Measurements from ENCODE around the gene PCDHB4.
"Not testable (repeated sequence)": the region's sequence is repeated elsewhere in the genome, so short reads cannot be mapped to it uniquely, and the experiment has no call there.

The PCDHB4 gene

DNA sequence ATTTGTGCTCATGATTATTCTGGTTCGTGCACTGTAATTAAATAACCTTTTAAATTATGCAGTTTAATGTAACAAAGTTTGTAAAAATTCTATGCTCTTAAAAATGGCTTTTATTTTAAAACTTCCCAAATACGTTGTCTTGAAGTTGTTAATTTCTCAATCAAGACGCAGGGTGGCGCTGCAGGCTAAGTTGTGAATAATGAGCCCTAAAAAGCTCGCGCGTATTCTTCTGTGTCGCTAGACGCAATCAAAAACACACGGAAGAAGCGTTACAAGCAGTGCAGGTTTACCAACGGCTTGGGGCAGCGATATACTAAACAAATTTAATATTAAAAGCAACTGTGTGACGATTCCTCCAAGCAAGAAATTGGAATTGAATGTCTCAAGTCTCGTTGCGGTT, at the start of gene PCDHB4:
Gene PCDHB4 (plus strand): TSS at position 256 of the 400 bp plus-strand sequence. CDS start 181 bp downstream, outside the sequence.
- no peak for DNase-seq

GRCh38 chr5:141077826-141078225, 43.8 kb upstream of the PCDHB4 start:
- DNase-seq: no peak

DNA sequence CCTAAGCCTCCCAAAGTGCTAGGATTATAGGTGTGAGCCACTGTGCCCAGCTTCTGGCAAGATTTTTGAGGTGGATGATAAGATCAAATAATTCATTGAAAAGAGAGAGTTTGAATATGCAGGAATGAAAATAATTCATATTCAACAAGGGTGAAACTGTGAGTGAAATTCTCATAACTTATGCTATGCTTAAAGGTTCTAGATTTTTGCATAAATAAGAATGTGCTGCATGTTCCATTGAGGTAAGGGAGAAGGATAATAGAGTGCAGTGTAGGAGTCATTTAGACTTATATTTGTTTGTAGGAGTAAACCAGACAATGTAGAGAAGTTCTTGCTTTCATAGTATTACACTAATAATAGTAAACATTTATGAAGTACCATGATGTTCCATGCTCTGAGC, 39.4 kb upstream of the PCDHB4 start:
- DNase-seq: no peak

DNA sequence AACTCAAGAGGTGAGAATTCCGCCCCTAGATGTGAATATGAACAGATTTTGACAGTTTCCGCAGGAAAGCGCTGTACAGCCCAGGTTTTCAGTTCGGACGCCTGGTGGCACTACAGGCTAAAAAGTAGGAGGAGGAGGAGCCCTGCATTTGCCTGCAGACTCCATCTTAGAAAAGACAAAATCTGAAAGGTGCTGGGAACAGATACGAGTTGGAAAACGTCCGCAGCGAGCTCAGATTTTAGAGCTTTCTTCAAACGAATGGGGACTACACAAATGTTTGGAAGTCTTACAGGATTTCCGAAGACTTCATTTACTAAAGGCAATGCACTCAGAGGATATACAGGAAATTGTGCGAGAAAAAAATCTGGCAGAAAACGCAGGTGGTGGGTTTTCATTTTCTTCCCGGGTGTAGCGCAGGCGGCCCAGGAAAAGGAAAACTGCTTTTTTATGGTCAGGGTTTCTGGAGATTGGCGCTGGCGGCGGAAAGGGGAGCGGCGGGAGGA, 37.1 kb upstream of the PCDHB4 start:
- DNase-seq: no peak

GRCh38 chr5:141094481-141095262, 26.9 kb upstream of the PCDHB4 start, which contains the start of gene PCDHB2:
TSS of gene PCDHB2 (plus strand) at chr5:141094615. CDS start at chr5:141094791, 176 bp downstream.
- no peak for DNase-seq

GRCh38 chr5:141095263-141095641, 26.4 kb upstream of the PCDHB4 start:
- no peak for DNase-seq

GRCh38 chr5:141096181-141096580, 25.4 kb upstream of the PCDHB4 start:
- not testable (repeated sequence) for DNase-seq

GRCh38 chr5:141096586-141096985, 25.0 kb upstream of the PCDHB4 start:
- not testable (repeated sequence) for DNase-seq

DNA sequence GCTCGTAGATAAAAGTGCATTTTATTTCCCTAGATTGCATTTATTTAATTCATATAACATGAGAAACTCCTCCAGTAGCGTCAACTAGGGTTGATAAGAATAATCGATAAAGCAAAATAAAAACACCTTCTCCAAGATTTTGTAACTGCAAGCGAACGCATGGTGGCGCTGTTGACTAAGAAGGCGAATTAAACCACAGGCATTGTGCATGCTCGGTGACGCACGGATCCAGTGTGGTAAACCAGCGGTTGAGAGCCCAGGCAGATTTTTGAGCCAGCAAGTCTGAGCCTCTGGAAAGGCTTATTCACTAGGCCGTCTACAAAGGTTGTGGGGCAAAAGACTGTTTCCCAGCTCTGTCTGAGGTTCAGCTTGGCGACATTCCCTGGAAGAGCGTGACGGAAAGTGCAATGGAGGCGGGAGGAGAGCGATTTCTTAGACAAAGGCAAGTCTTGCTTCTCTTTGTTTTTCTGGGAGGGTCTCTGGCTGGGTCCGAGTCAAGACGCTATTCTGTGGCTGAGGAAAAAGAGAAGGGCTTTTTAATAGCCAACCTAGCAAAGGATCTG, 21.3 kb upstream of the PCDHB4 start, which contains the start of gene PCDHB3:
Gene PCDHB3 (plus strand): TSS at position 231 of the 563 bp plus-strand sequence. CDS start 177 bp downstream, at position 408.
- no peak for DNase-seq

GRCh38 chr5:141101059-141101458, 20.6 kb upstream of the PCDHB4 start:
- no peak for DNase-seq

DNA sequence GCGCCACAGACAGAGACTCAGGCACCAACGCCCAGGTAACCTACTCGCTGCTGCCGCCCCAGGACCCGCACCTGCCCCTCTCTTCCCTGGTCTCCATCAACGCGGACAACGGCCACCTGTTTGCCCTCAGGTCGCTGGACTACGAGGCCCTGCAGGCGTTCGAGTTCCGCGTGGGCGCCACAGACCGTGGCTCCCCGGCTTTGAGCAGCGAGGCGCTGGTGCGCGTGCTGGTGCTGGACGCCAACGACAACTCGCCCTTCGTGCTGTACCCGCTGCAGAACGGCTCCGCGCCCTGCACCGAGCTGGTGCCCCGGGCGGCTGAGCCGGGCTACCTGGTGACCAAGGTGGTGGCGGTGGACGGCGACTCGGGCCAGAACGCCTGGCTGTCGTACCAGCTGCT, 19.5 kb upstream of the PCDHB4 start:
- not testable (repeated sequence) for DNase-seq

DNA sequence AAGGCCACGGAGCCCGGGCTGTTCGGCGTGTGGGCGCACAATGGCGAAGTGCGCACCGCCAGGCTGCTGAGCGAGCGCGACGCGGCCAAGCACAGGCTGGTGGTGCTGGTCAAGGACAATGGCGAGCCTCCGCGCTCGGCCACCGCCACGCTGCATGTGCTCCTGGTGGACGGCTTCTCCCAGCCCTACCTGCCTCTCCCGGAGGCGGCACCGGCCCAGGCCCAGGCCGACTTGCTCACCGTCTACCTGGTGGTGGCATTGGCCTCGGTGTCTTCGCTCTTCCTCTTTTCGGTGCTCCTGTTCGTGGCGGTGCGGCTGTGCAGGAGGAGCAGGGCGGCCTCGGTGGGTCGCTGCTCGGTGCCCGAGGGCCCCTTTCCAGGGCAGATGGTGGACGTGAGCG, 19.1 kb upstream of the PCDHB4 start:
- DNase-seq: not testable (repeated sequence)

DNA sequence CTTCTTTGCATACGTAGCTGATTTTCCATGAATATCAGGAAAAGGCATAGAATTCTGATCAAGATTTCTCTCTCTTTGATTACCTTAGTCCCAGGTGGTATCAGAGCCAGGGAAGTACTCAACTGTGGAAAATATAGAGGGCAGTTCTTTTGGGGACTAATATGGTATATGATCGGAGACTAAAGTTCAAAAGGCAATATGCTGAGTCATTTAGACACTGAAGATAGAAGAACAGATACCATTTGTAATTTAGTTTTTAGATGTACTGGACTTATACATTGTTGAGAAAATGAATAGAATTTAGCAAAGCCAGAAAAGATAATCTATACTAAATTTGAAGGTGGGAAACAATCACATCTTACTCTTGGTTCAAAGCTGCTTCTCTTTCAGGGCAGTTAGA, 16.3 kb upstream of the PCDHB4 start:
- DNase-seq: no peak

DNA sequence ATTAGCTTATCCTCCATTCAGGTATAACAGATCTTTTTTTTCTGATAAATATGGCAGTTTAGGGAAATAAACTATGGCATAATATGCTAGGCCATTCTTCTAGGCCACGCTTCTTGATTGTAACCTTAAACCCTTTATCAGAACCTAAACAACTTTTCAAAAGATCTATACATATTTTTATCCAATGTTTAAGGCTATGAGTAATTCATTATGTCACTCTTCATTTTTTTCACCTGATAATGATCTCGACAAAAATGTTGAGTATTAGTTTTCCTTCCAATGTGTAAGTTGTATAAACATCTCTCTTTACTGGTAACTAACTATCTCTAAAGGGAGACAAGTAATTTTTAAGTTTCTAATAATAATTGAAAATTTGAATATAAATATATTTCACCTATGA, 2.4 kb upstream of the PCDHB4 start:
- no peak for DNase-seq

- no peak for DNase-seq
Measured at GRCh38 chr5:141121985-141122384, 367 bp downstream of the PCDHB4 start.

DNA sequence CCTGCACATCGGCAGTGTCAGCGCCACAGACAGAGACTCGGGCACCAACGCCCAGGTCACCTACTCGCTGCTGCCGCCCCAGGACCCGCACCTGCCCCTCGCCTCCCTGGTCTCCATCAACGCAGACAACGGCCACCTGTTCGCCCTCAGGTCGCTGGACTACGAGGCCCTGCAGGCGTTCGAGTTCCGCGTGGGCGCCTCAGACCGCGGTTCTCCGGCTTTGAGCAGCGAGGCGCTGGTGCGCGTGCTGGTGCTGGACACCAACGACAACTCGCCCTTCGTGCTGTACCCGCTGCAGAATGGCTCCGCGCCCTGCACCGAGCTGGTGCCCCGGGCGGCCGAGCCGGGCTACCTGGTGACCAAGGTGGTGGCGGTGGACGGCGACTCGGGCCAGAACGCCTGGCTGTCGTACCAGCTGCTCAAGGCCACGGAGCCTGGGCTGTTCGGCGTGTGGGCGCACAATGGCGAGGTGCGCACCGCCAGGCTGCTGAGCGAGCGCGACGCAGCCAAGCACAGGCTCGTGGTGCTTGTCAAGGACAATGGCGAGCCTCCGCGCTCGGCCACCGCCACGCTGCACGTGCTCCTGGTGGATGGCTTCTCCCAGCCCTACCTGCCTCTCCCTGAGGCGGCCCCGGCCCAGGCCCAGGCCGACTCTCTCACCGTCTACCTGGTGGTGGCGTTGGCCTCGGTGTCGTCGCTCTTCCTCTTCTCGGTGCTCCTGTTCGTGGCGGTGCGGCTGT, 1.9 kb downstream of the PCDHB4 start:
- not testable (repeated sequence) for DNase-seq

DNA sequence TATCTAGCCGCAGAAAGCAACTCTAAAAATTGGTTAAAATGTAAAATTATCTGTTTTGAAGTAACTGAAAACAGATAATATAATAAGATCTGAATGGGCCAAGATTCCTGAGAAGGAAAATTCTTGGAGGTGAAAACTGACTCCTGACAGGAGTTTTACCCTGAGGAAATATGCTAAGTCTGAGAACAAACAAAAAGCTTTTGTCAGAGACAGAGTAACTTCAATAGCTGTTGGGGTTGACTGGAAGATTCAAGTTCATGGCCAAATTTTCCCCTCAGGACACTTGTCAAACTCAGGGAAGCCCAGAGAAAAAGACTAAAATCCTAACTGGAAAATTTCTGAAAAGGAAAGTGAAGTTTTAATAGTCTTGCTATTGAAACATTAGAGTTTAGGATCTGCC, 5.7 kb downstream of the PCDHB4 start:
- no peak for DNase-seq

DNA sequence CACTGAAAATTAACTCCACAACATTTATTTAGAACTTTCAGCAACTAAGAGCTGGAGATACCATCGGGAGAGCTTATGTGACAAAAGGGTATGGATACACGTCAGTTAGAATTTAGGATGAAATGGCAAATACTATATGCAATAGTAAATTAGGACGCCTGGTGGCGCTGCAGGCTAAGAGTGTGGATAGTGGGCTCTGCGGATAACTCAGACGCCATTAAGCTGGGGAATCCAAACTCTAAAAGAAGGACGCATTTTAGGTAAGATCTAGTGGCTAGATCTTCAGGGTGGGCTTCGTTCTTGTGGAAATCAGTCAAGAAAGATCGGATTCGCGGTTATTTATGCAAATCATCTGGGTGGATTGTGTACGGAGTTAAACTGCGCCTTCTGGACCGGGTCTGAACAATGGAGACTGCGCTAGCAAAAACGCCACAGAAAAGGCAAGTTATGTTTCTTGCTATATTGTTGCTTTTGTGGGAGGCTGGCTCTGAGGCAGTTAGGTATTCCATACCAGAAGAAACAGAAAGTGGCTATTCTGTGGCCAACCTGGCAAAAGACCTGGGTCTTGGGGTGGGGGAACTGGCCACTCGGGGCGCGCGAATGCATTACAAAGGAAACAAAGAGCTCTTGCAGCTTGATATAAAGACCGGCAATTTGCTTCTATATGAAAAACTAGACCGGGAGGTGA, 13.6 kb downstream of the PCDHB4 start, which contains the start of gene PCDHB5:
Gene PCDHB5 (plus strand): TSS at position 177 of the 688 bp plus-strand sequence. CDS start 229 bp downstream, at position 406.
- DNase-seq: no peak

DNA sequence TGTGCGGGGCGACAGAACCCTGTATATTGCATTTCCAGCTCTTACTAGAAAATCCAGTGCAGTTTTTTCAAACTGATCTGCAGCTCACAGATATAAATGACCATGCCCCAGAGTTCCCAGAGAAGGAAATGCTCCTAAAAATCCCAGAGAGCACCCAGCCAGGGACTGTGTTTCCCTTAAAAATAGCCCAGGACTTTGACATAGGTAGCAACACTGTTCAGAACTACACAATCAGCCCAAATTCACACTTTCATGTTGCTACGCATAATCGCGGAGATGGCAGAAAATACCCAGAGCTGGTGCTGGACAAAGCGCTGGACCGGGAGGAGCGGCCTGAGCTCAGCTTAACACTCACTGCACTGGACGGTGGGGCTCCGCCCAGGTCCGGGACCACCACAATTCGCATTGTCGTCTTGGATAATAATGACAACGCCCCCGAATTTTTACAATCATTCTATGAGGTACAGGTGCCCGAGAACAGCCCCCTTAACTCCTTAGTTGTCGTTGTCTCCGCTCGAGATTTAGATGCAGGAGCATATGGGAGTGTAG, 14.2 kb downstream of the PCDHB4 start:
- no peak for DNase-seq

- not testable (repeated sequence) for DNase-seq
Measured at GRCh38 chr5:141137346-141137745, 15.7 kb downstream of the PCDHB4 start.

DNA sequence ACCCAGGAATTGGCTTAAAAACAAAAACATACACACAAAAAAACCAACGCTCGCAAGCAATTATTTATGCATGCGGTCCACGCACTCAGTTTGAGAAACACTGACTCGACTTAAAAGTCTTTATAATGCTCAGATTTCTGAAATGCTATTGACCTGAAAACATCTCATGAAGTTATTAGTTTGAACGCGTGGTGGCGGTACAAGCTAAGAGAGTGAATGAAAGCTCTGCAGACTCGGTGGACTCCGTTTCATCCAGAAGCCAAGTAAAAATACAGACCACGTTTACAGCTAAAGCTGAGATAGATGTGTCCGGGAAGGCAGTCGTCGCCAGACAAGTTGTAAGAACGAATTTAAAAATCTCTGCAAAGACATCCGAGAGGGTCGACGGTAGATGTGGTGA, 28.2 kb downstream of the PCDHB4 start, which contains the start of gene PCDHB6:
Gene PCDHB6 (plus strand): TSS at position 246 of the 400 bp plus-strand sequence. CDS start 201 bp downstream, outside the sequence.
- no peak for DNase-seq

Data from cerebellar nuclear complex (tissue), 1 donor.